ENCODE results near the gene TDP2.
A peak's percentile ranks its signal among the peaks of the same experiment; 100 is the strongest.

The TDP2 gene

GRCh38 chr6:24666641-24667377 lies at the start of gene TDP2, which contains the start of gene ACOT13:
Gene TDP2, minus strand, starts transcription at chr6:24666899. Its CDS starts 37 bp downstream, at chr6:24666862.
Gene ACOT13, plus strand, starts transcription at chr6:24667077. Its CDS starts 187 bp downstream, at chr6:24667264.
- peak; percentile 97 for DNase-seq

GRCh38 chr6:24710519-24711303 lies 44.0 kb upstream of the TDP2 start:
- DNase-seq: no peak

- DNase-seq: no peak
Measured at GRCh38 chr6:24709014-24709711, 42.5 kb upstream of the TDP2 start.

- DNase-seq: no peak
Measured at GRCh38 chr6:24708612-24709011, 41.9 kb upstream of the TDP2 start.

GRCh38 chr6:24704468-24704867 lies 37.8 kb upstream of the TDP2 start:
- DNase-seq: no peak

- no peak for DNase-seq
Measured at GRCh38 chr6:24702720-24703282, 36.1 kb upstream of the TDP2 start.

GRCh38 chr6:24699521-24700359 lies 33.0 kb upstream of the TDP2 start:
- no peak for DNase-seq

GRCh38 chr6:24696097-24696496 lies 29.4 kb upstream of the TDP2 start:
- no peak for DNase-seq

GRCh38 chr6:24695635-24696034 lies 28.9 kb upstream of the TDP2 start:
- DNase-seq: peak; percentile 37

- no peak for DNase-seq
Measured at GRCh38 chr6:24694198-24694597, 27.5 kb upstream of the TDP2 start.

- DNase-seq: no peak
Measured at GRCh38 chr6:24692848-24693592, 26.3 kb upstream of the TDP2 start.

- DNase-seq: no peak
Measured at GRCh38 chr6:24692415-24692814, 25.7 kb upstream of the TDP2 start.

- DNase-seq: no peak
Measured at GRCh38 chr6:24692003-24692402, 25.3 kb upstream of the TDP2 start.

- no peak for DNase-seq
Measured at GRCh38 chr6:24691550-24691949, 24.9 kb upstream of the TDP2 start.

GRCh38 chr6:24690593-24690992 lies 23.9 kb upstream of the TDP2 start:
- DNase-seq: no peak

GRCh38 chr6:24689964-24690363 lies 23.3 kb upstream of the TDP2 start:
- no peak for DNase-seq

- no peak for DNase-seq
Measured at GRCh38 chr6:24686946-24687345, 20.2 kb upstream of the TDP2 start.

GRCh38 chr6:24686408-24686807 lies 19.7 kb upstream of the TDP2 start:
- DNase-seq: no peak

GRCh38 chr6:24683297-24684296 lies 16.9 kb upstream of the TDP2 start:
- DNase-seq: no peak

- DNase-seq: no peak
Measured at GRCh38 chr6:24680582-24680981, 13.9 kb upstream of the TDP2 start.

Measured in activated naive CD4-positive, alpha-beta T cell treated with Interleukin-2 at 50 U/mL for 16 hours (primary cell).